ENCODE data around the gene FOXP1.

The FOXP1 gene

GRCh38 chr3:71226565-71227269 is 356.8 kb downstream of the FOXP1 start:
- DNase-seq = no peak

DNA sequence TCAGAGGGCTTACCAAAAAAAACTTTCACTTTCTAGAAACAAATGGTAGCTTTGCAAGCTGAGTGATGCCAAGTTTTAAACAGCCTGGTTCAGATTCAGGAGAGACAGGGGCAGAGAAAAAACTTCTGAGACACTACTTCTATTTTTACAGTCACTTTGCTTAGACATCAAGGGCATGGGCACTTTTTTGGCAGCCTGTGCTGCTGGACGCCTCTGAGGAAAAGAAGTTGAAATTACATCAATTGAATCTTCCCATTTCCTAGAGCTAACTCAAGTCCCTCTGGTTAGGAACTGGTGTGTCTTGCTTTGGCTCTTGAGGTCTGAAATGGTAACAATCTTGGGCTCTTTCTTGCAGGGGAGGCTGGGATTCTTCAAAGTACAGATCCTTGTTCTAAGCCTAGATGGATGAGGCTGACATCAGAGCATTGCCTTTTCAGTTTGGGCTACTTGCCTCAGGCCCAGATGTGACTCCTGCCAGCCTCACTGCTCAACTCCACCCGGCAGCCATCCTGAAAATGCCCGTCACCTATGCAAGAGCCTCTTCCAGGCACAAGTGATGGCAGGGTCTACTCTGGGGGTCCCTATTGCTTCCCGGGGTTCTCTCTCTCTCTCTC is 357.5 kb downstream of the FOXP1 start:
- DNase-seq = no peak

DNA sequence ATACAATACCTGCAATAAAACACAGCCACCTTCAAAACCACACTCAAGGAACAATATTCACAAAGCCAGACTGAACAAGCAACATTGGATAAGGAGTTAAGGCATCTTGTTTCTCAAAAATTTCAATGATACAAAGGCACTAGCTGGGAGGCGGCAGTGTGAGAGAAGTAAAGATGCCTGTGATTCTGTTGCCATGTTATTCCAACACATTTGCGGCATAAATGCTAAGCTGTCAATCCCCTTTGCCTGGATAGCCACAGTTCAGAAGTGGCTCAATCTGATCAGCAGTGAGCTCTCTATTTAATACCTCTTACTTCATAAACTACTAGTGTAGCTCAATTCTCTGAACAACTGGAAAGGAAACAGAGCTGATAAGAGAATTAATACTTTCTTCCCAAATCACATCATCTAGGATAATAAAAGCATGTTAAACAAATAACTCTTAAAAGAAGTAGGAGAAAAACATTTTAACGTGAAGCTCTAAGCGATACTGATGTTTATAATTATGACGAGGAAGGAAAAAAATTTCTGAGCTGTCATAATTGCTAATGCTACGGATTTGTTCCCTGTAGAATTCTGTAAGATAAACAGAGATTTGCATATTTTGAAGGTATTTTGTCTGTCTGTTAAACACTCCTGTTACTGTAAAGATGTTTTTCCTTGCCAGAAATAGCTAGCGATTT is 358.4 kb downstream of the FOXP1 start:
- no peak for DNase-seq

GRCh38 chr3:71219744-71220638 is 363.5 kb downstream of the FOXP1 start:
- no peak for DNase-seq

- no peak for DNase-seq
Observed at GRCh38 chr3:71218508-71218907, 365.0 kb downstream of the FOXP1 start.

- DNase-seq = no peak
Observed at GRCh38 chr3:71217640-71218222, 365.8 kb downstream of the FOXP1 start.

GRCh38 chr3:71215351-71215750 is 368.2 kb downstream of the FOXP1 start:
- DNase-seq = no peak

DNA sequence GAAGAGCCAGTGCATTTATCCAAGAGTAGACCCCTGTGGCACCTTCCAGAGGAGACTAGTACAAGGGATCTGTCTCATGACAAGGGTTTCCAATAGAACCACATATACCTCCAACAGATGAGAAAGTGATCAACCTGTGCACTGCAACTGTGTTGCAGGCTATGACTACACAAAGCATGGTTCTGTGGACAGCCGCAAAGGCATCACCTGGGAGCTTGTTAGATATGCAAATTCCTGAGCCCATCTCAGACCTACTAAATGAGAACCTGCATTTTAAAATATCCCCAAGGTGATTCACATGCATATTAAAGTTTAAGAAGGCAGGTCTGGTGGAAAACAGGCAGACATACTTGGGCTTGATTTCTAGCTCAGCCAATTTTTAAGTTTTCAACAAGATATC is 368.7 kb downstream of the FOXP1 start:
- no peak for DNase-seq

DNA sequence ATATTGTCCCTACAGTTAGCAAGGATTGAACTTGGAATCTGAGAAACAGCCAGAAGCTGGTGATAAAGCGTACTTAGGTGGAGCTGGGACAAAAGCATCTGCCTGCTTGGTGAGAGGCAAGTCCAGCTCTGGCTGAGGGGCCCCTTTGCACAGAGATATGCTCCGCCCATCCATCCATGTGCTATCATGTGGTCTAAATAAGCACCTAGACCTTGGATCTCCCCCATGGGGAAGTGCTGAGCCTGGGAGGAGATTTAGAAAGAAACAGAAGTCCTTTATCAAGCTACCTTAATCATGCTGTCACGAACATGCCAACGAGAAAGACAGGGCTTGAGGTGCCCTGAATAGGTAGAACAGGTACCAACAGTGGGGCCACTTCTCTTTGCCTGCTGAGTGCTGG is 369.5 kb downstream of the FOXP1 start:
- no peak for DNase-seq

DNA sequence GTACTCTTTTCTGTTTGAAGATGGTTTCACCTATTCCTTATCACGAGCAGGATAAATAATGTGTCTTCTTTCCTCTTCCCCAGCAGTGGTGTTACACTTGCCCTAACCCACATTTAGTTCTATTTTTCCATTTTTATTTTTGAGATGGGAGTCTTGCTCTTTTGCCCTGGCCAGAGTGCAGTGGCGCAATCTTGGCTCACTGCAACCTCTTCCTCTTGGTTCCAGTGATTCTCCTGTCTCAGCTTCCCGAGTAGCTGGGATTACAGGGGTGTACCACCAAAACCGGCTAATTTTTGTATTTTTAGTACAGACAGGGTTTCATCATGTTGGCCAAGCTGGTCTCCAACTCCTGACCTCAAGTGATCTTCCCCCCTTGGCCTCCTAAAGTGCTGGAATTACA is 372.4 kb downstream of the FOXP1 start:
- no peak for DNase-seq

GRCh38 chr3:71210257-71211007 is 373.1 kb downstream of the FOXP1 start:
- DNase-seq = no peak

- DNase-seq = peak; percentile 9
Observed at GRCh38 chr3:71208211-71209095, 375.1 kb downstream of the FOXP1 start.

DNA sequence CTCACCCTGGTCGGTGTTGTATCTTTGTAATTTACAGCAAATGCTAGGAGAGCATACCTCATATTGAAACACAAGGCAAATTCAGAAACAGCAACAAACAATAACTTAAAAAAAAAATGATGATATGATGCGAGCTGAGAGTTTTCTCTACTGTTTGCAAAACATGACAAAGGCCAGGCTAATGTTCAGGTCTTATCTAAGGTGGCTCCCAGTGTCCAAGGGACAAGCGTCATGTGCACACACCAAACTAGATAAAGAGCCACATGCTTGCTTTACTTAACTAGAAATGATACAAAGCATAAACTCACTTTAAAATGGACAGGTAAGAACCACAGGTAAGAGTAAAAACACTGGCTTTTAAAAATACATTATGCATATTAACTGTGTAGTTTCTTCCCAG is 375.9 kb downstream of the FOXP1 start:
- DNase-seq = no peak

GRCh38 chr3:71206305-71207165 is 377.0 kb downstream of the FOXP1 start:
- DNase-seq = peak; percentile 23

GRCh38 chr3:71203727-71204488 is 379.6 kb downstream of the FOXP1 start:
- no peak for DNase-seq

- DNase-seq = no peak
Observed at GRCh38 chr3:71202848-71203533, 380.5 kb downstream of the FOXP1 start.

GRCh38 chr3:71201939-71202338 is 381.6 kb downstream of the FOXP1 start:
- no peak for DNase-seq

GRCh38 chr3:71197841-71198565 is 385.5 kb downstream of the FOXP1 start:
- no peak for DNase-seq
